ENCODE measurements around the gene KLC1. TPM values are rescaled to one million over a fixed set of nuclear protein-coding genes. Genes with fewer than 3 reads are reported as not detected.

The KLC1 gene
- total RNA-seq, 1 experiment from 2014 or later: 121 TPM

DNA sequence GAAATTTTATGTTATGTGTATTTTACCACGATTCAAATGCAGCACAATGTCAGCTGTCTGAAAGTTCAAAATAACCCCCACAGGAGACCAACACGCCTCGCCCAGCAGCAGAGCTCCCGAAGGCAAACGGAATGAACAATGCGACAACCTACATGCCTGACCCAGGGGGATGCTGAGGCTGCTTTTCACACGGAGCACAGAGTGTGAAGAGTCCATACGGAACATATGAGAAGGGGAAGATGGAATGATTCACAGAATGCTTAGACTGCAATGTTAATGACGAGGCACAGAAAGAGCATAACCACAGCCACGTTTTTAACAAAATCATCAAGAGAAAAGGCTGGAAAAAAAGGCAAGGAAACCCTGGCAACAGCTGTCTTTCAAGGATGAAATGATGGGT is 109.2 kb downstream of the KLC1 start:
- Histone ChIP-seq H3K27me3 (ENCODE audit: insufficient read depth, low read length) (no peaks in the 10 kb centered on the region), H3K4me2 (ENCODE audit: low read length) (no peak overlapping the region), H3K9ac (ENCODE audit: low read length) (no peak overlapping the region), H3K9me3 (ENCODE audit: control insufficient read depth in 1 of 2, insufficient read depth in 1 of 2, low read depth in 1 of 2, low read length in 2 of 2) (no peaks in the 10 kb centered on the region), H2AFZ (ENCODE audit: low read depth, low read length, poor library complexity, severe bottlenecking) (no peak overlapping the region), H3K4me3 (replicated peaks in 1 of 2; ENCODE audit: low read depth in 1 of 2, low read length in 2 of 2) (no peak overlapping the region), H4K20me1 (ENCODE audit: insufficient read depth) (no peaks in the 10 kb centered on the region), H3K9me2 (ENCODE audit: insufficient read depth) (no peaks in the 10 kb centered on the region), H3K36me3 (ENCODE audit: control insufficient read depth in 1 of 2, insufficient read depth in 2 of 2, low read length in 2 of 2) (peaks cover 0 to 3% of the 10 kb centered on the region in 2 experiments; a peak in 3 of 4 replicates), H3K4me1 (ENCODE audit: control insufficient read depth in 1 of 2, insufficient read depth in 2 of 2, low read length in 2 of 2) (no peaks in the 10 kb centered on the region), H3K27ac (ENCODE audit: low read depth, low read length) (no peak overlapping the region), H3K79me2 (ENCODE audit: insufficient read depth, low read length) (no peaks in the 10 kb centered on the region)
- RAD21 ChIA-PET (ENCODE audit: low non-redundant PET in 1 of 2, low total read pairs in 2 of 2, uncharacterized antibody in 2 of 2, unreplicated experiment in 2 of 2): no interaction called here
- CTCF ChIA-PET: no interaction called here
- intact Hi-C loops (cut with micrococcal nuclease): no loop called here
- DNase-seq (ENCODE audit: low read depth, low spot score): no peak
- TF ChIP-seq SIN3A (IDR thresholded peaks at IDR 0.05; ENCODE audit: low read depth) (no peak), FOSL1 (IDR thresholded peaks at IDR 0.05; ENCODE audit: low read depth) (no peak), RAD21 (IDR thresholded peaks at IDR 0.05; ENCODE audit: low read depth) (no peak)
- no peak for ATAC-seq
- BruUV-seq (replicated peaks): no TSS peak
- POLR2A ChIA-PET: no interaction called here

DNA sequence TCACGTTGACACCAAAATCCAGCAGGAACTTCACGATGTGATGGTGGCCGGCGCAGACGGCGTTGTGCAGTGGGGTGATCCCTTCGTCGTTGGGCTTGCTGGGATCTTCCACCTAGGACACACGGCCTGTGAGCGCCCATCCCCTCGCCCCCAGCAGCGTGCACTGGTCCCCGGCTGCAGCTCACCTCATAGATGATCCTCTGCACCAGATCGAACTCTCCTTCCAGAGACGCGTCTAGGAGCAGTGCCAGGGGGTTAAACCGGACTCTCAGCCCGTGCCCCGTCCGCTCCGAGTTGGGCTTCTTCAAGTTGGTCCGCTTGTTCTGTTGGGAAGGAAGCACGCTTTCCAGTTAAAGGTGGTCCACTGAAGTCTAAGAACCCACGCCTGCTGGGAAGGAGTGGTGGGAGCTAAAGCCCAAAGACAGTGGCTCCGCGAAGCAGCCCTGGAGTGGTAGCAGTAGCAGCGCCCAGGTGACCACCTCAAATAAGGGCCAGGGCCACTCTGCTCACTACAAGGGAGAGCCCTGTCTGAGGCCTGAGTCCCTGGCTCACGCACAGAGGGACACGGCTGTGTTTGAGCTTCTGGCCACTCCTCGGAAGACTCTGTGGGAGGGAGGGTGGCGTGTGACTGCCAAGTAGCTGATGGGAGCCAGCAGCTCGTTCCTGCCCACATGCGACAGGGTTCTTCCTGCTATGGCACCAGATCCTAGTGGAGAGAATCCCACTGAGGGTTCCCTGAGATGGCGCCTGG is 109.9 kb downstream of the KLC1 start:
- H4K20me1 ChIP-seq (ENCODE audit: insufficient read depth): no peaks in the 10 kb centered on the region
- H3K4me2 ChIP-seq (ENCODE audit: low read length): no peak overlapping the region
- H3K9me2 ChIP-seq (ENCODE audit: insufficient read depth): no peaks in the 10 kb centered on the region
- H3K27me3 ChIP-seq (ENCODE audit: insufficient read depth, low read length): no peaks in the 10 kb centered on the region
- TF ChIP-seq FOSL1 (IDR thresholded peaks at IDR 0.05; ENCODE audit: low read depth) (no peak), TCF7L2 (IDR thresholded peaks at IDR 0.05; ENCODE audit: borderline replicate concordance, extremely low read depth, insufficient read depth, insufficient read length) (no peak), YY1 (IDR thresholded peaks at IDR 0.05; ENCODE audit: extremely low read depth, insufficient replicate concordance, low read depth, low read length) (no peak), ZFX (IDR thresholded peaks at IDR 0.05) (no peak), POLR2A (IDR thresholded peaks at IDR 0.05; ENCODE audit: borderline replicate concordance, extremely low read depth, insufficient read depth, insufficient read length) (no peak)
- H3K9ac ChIP-seq (ENCODE audit: low read length): no peak overlapping the region
- no peak for ATAC-seq
- intact Hi-C loops (cut with micrococcal nuclease): no loop called here
- no peak overlapping the region for H2AFZ ChIP-seq (ENCODE audit: low read depth, low read length, poor library complexity, severe bottlenecking)
- H3K4me1 ChIP-seq (ENCODE audit: control insufficient read depth in 1 of 2, insufficient read depth in 2 of 2, low read length in 2 of 2): no peaks in the 10 kb centered on the region
- H3K27ac ChIP-seq (ENCODE audit: low read depth, low read length): no peak overlapping the region
- RAD21 ChIA-PET (ENCODE audit: low non-redundant PET in 1 of 2, low total read pairs in 2 of 2, uncharacterized antibody in 2 of 2, unreplicated experiment in 2 of 2): no interaction called here
- H3K9me3 ChIP-seq (ENCODE audit: control insufficient read depth in 1 of 2, insufficient read depth in 1 of 2, low read depth in 1 of 2, low read length in 2 of 2): no peaks in the 10 kb centered on the region
- POLR2A ChIA-PET: no interaction called here
- peaks cover 0 to 3% of the 10 kb centered on the region in 2 experiments; a peak in 2 of 4 replicates for H3K36me3 ChIP-seq (ENCODE audit: control insufficient read depth in 1 of 2, insufficient read depth in 2 of 2, low read length in 2 of 2)
- CTCF ChIA-PET: no interaction called here
- no peak overlapping the region for H3K4me3 ChIP-seq (replicated peaks in 1 of 2; ENCODE audit: low read depth in 1 of 2, low read length in 2 of 2)
- BruUV-seq (replicated peaks): no TSS peak
- DNase-seq (ENCODE audit: low read depth, low spot score): no peak
- H3K79me2 ChIP-seq (ENCODE audit: insufficient read depth, low read length): no peaks in the 10 kb centered on the region

Measured in HCT116 (cell line).